ENCODE data around the gene GEMIN2. TPM values are rescaled to one million over a fixed set of nuclear protein-coding genes. Genes with fewer than 3 reads are reported as not detected.

GEMIN2 gene
- total RNA-seq, 1 experiment from 2014 or later: 15.1 TPM

- BruUV-seq (replicated peaks): no TSS peak
- H3K27me3 ChIP-seq (ENCODE audit: control insufficient read depth, insufficient read depth, low read length): no peaks in the 10 kb centered on the region
- H3K4me3 ChIP-seq (ENCODE audit: low read depth in 2 of 2, low read length in 2 of 2): no peak overlapping the region
- DNase-seq (ENCODE audit: low read depth, low spot score) (no peak), ATAC-seq (no peak)
- in situ Hi-C loops (cut with HindIII; ENCODE audit: low pct_unique_long_range_greater_than_20kb, low sequenced_read_pairs): no loop called here
- ChIA-PET CTCF (no interaction called here), POLR2A (no interaction called here)
- H3K36me3 ChIP-seq (ENCODE audit: control insufficient read depth, insufficient read depth, low read length): peaks cover 6% of the 10 kb centered on the region; the same call in 1 of the 2 replicates
- H3K27ac ChIP-seq (ENCODE audit: low read length): no peak overlapping the region
- H3K4me1 ChIP-seq (ENCODE audit: control insufficient read depth, insufficient read depth, low read length): no peaks in the 10 kb centered on the region
- H3K9me3 ChIP-seq (ENCODE audit: control insufficient read depth, insufficient read depth, low read depth, low read length): no peaks in the 10 kb centered on the region
- intact Hi-C loops (cut with micrococcal nuclease; ENCODE audit: unreplicated experiment): no loop called here
- TF ChIP-seq SIN3A (IDR thresholded peaks at IDR 0.05; ENCODE audit: borderline replicate concordance, insufficient read depth, low read depth, low read length) (no peak), POLR2AphosphoS5 (IDR thresholded peaks at IDR 0.05; ENCODE audit: low read depth, low read length) (no peak), TCF7L2 (IDR thresholded peaks at IDR 0.05; ENCODE audit: low read depth, low read length) (no peak), REST (IDR thresholded peaks at IDR 0.05; ENCODE audit: insufficient read depth in 1 of 2, low read depth in 2 of 2, low read length in 1 of 2) (no peak), CTCF (IDR thresholded peaks at IDR 0.05) (no peak)
These were observed 31.3 kb downstream of the GEMIN2 start for GRCh38 chr14:39145266-39145966.

- intact Hi-C loops (cut with micrococcal nuclease; ENCODE audit: unreplicated experiment) (no loop called here), in situ Hi-C loops (cut with HindIII; ENCODE audit: low pct_unique_long_range_greater_than_20kb, low sequenced_read_pairs) (no loop called here)
- H3K27me3 ChIP-seq (ENCODE audit: control insufficient read depth, insufficient read depth, low read length): no peaks in the 10 kb centered on the region
- H3K9me3 ChIP-seq (ENCODE audit: control insufficient read depth, insufficient read depth, low read depth, low read length): no peaks in the 10 kb centered on the region
- BruUV-seq (replicated peaks): no TSS peak
- H3K36me3 ChIP-seq (ENCODE audit: control insufficient read depth, insufficient read depth, low read length): peaks cover 1% of the 10 kb centered on the region; the same call in 1 of the 2 replicates
- ChIA-PET POLR2A (no interaction called here), CTCF (no interaction called here)
- H3K27ac ChIP-seq (ENCODE audit: low read length): no peak overlapping the region
- H3K4me1 ChIP-seq (ENCODE audit: control insufficient read depth, insufficient read depth, low read length): no peaks in the 10 kb centered on the region
- no peak for ATAC-seq
- no peak overlapping the region for H3K4me3 ChIP-seq (ENCODE audit: low read depth in 2 of 2, low read length in 2 of 2)
- TF ChIP-seq TCF7L2 (IDR thresholded peaks at IDR 0.05; ENCODE audit: low read depth, low read length) (no peak), SIN3A (IDR thresholded peaks at IDR 0.05; ENCODE audit: borderline replicate concordance, insufficient read depth, low read depth, low read length) (no peak), POLR2AphosphoS5 (IDR thresholded peaks at IDR 0.05; ENCODE audit: low read depth, low read length) (no peak)
- no peak for DNase-seq (ENCODE audit: low read depth, low spot score)
These were observed 40.6 kb downstream of the GEMIN2 start for GRCh38 chr14:39154594-39155189.

GRCh38 chr14:39157491-39157890 lies 43.4 kb downstream of the GEMIN2 start:
- Histone ChIP-seq H3K27ac (ENCODE audit: low read length) (no peak overlapping the region), H3K4me3 (ENCODE audit: low read depth in 2 of 2, low read length in 2 of 2) (no peak overlapping the region), H3K36me3 (ENCODE audit: control insufficient read depth, insufficient read depth, low read length) (no peaks in the 10 kb centered on the region), H3K27me3 (ENCODE audit: control insufficient read depth, insufficient read depth, low read length) (no peaks in the 10 kb centered on the region), H3K9me3 (ENCODE audit: control insufficient read depth, insufficient read depth, low read depth, low read length) (no peaks in the 10 kb centered on the region), H3K4me1 (ENCODE audit: control insufficient read depth, insufficient read depth, low read length) (no peaks in the 10 kb centered on the region)
- in situ Hi-C loops (cut with HindIII; ENCODE audit: low pct_unique_long_range_greater_than_20kb, low sequenced_read_pairs): no loop called here
- BruUV-seq (replicated peaks): no TSS peak
- ChIA-PET CTCF (no interaction called here), POLR2A (no interaction called here)
- intact Hi-C loops (cut with micrococcal nuclease; ENCODE audit: unreplicated experiment): no loop called here
- TF ChIP-seq REST (IDR thresholded peaks at IDR 0.05; ENCODE audit: insufficient read depth in 1 of 2, low read depth in 2 of 2, low read length in 1 of 2): no peak
- no peak for TF ChIP-seq CTCF (IDR thresholded peaks at IDR 0.05)
- no peak for TF ChIP-seq TCF7L2 (IDR thresholded peaks at IDR 0.05; ENCODE audit: low read depth, low read length)
- TF ChIP-seq POLR2AphosphoS5 (IDR thresholded peaks at IDR 0.05; ENCODE audit: low read depth, low read length): no peak
- TF ChIP-seq SIN3A (IDR thresholded peaks at IDR 0.05; ENCODE audit: borderline replicate concordance, insufficient read depth, low read depth, low read length): no peak
- DNase-seq (ENCODE audit: low read depth, low spot score) (no peak), ATAC-seq (no peak)
